GM21717 (cell line): ENCODE results near the gene KRTAP4-4.

Experiments
- ATAC-seq: cut with Tn5 transposase; IDR thresholded peaks from one replicate; pipeline ENCODE4 v1.9.1; 2021; ENCODE audit warnings: mild to moderate bottlenecking, moderate library complexity; ENCODE audit not compliant: unreplicated experiment

KRTAP4-4 gene

GRCh38 chr17:41116297-41116696 is 44.3 kb downstream of the KRTAP4-4 start:
- no peak for ATAC-seq

GRCh38 chr17:41111151-41111885 is 49.2 kb downstream of the KRTAP4-4 start:
- no peak for ATAC-seq
